Ovary (tissue), 9 donors: Measurements from ENCODE around the gene CWF19L1. TPM values are rescaled to one million over a fixed set of nuclear protein-coding genes. Genes with fewer than 3 reads are reported as not detected.

Source experiments
- DNase-seq, 5 donors: peaks; one replicate each; pipeline ENCODE4 v3.0.0-alpha.2; 2019 to 2020
- H3K27ac ChIP-seq, 2 donors: fragments of 200-600 bp; one replicate each; pipeline versions ENCODE4 v1.5.1 to v1.8.0; 2019 to 2022
- H3K27me3 ChIP-seq: fragments of 200-600 bp; one replicate; pipeline ENCODE4 v1.8.0; 2022
- H3K36me3 ChIP-seq: fragments of 200-600 bp; sonication (generic); one replicate; pipeline ENCODE4 v1.5.1; 2019
- H3K4me1 ChIP-seq: one replicate; pipeline ENCODE4 v1.8.1; 2013; ENCODE audit warnings: mild to moderate bottlenecking, moderate library complexity; ENCODE audit not compliant: insufficient read depth
- H3K4me3 ChIP-seq: fragments of 200-600 bp; sonication (generic); one replicate; pipeline ENCODE4 v1.5.1; 2017
- H3K9me3 ChIP-seq, 2 donors: fragments of 200-600 bp in 1 of 2; sonication (generic) in 1 of 2; one replicate each; pipeline versions ENCODE4 v1.5.1 to v1.8.1; 2013 to 2019; ENCODE audit warnings: mild to moderate bottlenecking in 1 of 2, moderate library complexity in 1 of 2
- EP300 ChIP-seq: sonication (generic); formaldehyde crosslinking; IDR thresholded peaks from one replicate; pipeline ENCODE4 v1.6.1; 2017; ENCODE audit warnings: antibody characterized with exemption
- POLR2A ChIP-seq: fragments of 450-650 bp; IDR thresholded peaks from one replicate; pipeline ENCODE4 v1.6.1; 2017; ENCODE audit warnings: antibody characterized with exemption, mild to moderate bottlenecking, moderate library complexity
- WGBS, 3 donors: extraction: QIAGEN DNeasy Blood & Tissue Kit in 1 of 3; methylation state at CpG; one replicate each; pipeline versions ENCODE4 v1.1.5 to v1.1.7; 2013 to 2017; 5-methylcytosine and 5-hydroxymethylcytosine counted together
- intact Hi-C, 4 donors: fragments of 100-400 bp; cut with DNase I; formaldehyde crosslinking; loops; one replicate each; pipeline versions ENCODE4 v1.11.0 to v1.15.1; 2022 to 2023
- polyA plus RNA-seq, 2 donors: library from polyadenylated mRNA; stranded (reverse); fragments of 200-250 nt in 1 of 2; fragments of 350-450 nt in 1 of 2; fragmentation: Illumina TruSeq in 1 of 2; extraction: RNeasy Lipid Tissue Mini Kit (QIAGEN cat#74804) in 1 of 2; gene quantifications; one replicate each; pipeline ENCODE4 v1.2.3, GENCODE V29; 2013 to 2014
- small RNA-seq: library from RNA; depleted of rRNA; stranded (forward); fragments of <200 nt; gene quantifications from one replicate; pipeline ENCODE3, GENCODE V24; 2016
- total RNA-seq, 7 donors: library from RNA; depleted of rRNA in 2 of 7; stranded (reverse); fragments of >200 nt in 2 of 7; fragmentation: NEBNext Ultra II Directional in 3 of 7; extraction: Animal tissue kit (Norgen Biotek cat#: 25700) in 3 of 7; gene quantifications; one replicate each; pipeline versions ENCODE4 v1.1.0 to v1.2.4, GENCODE V29; 2016 to 2023
- TF ChIP-seq, protein P1 (sequence below), 3 donors: fragments of 450-650 bp in 2 of 3; fragments of 200-600 bp in 1 of 3; IDR thresholded peaks; one replicate each; pipeline versions ENCODE4 v1.5.1 to v1.8.0; 2016 to 2022; ENCODE audit warnings: antibody characterized with exemption in 3 of 3, mild to moderate bottlenecking in 1 of 3
- donor health status: DM: no; HTN: no; CAD: no; lungs with moderate emphysema.
- donor health status: DM: no; HTN: no; CAD: no.
- donor health status: Bipolar disorder and iron deficiency.
- donor health status: DM: yes; HTN: yes; CAD: no.
- donor health status: DM: no; HTN: no; CAD: no.
- donor health status: DM: yes; HTN: yes; CAD: no.

CWF19L1 gene
- total and polyA plus RNA-seq, 9 donors: 17.1 to 24.6 (median 20.5) TPM

DNA sequence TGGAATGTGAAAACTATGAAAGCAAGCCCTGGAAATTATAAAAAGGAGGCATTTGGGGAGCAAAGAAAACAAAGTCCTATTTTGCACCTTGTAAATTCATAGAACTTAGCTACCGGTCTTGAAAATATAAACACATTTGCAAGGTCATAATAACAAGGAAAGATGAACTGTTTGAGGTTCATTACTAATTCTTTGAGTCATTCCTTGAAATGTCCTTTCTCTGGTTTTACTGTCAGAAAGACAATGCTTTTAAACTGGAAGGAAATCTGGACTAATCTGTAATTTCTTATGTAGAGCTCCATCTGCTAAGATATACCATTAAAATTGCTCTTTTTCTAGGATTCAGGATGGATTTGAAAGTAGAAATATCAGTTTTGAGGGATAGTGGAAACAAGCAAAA is 83.0 kb downstream of the CWF19L1 start:
- 11 to 40% (median 11%) methylated on average over 1 of the region's 1 CpG for WGBS, 3 donors
- TF ChIP-seq, protein P1, sequence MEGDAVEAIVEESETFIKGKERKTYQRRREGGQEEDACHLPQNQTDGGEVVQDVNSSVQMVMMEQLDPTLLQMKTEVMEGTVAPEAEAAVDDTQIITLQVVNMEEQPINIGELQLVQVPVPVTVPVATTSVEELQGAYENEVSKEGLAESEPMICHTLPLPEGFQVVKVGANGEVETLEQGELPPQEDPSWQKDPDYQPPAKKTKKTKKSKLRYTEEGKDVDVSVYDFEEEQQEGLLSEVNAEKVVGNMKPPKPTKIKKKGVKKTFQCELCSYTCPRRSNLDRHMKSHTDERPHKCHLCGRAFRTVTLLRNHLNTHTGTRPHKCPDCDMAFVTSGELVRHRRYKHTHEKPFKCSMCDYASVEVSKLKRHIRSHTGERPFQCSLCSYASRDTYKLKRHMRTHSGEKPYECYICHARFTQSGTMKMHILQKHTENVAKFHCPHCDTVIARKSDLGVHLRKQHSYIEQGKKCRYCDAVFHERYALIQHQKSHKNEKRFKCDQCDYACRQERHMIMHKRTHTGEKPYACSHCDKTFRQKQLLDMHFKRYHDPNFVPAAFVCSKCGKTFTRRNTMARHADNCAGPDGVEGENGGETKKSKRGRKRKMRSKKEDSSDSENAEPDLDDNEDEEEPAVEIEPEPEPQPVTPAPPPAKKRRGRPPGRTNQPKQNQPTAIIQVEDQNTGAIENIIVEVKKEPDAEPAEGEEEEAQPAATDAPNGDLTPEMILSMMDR (IDR thresholded peaks at IDR 0.05): no peak
- no peak for TF ChIP-seq EP300
- Histone ChIP-seq H3K36me3 (no peaks in the 10 kb centered on the region), H3K9me3 (no peaks in the 10 kb centered on the region), H3K27ac (no peak overlapping the region), H3K4me3 (peak overlapping the region; percentile 81), H3K27me3 (no peaks in the 10 kb centered on the region), H3K4me1 (peaks cover 4% of the 10 kb centered on the region)
- DNase-seq: no peak
- intact Hi-C loops: no loop called here

DNA sequence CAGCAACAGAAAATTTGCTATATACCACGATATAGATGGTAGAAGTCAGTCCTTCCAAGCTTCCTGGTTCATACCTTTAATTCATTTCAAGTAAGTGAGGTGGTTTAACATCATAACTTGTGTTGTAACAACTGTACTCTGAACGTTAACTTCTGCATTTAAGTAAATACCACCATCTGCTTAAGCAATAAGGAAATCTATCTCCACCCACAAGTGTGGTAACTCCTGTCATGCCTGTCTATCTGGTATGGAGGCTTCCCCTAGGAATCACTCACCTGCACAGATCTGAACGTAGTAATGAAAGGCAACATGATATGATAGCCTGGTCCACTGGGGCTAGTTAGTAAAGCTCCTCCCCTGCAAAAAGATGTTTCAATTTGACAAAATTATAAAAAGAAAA is 84.0 kb downstream of the CWF19L1 start:
- no peak overlapping the region for H3K27ac ChIP-seq
- intact Hi-C loops: no loop called here
- no peak for DNase-seq
- no peaks in the 10 kb centered on the region for H3K9me3 ChIP-seq
- H3K4me1 ChIP-seq: peaks cover 4% of the 10 kb centered on the region
- no peaks in the 10 kb centered on the region for H3K36me3 ChIP-seq
- WGBS, 3 donors: 68 to 74% (median 73%) methylated on average over 3 of the region's 3 CpGs
- no peak overlapping the region for H3K4me3 ChIP-seq
- no peak for TF ChIP-seq EP300
- TF ChIP-seq, protein P1 (IDR thresholded peaks at IDR 0.05): no peak
- H3K27me3 ChIP-seq: no peaks in the 10 kb centered on the region

DNA sequence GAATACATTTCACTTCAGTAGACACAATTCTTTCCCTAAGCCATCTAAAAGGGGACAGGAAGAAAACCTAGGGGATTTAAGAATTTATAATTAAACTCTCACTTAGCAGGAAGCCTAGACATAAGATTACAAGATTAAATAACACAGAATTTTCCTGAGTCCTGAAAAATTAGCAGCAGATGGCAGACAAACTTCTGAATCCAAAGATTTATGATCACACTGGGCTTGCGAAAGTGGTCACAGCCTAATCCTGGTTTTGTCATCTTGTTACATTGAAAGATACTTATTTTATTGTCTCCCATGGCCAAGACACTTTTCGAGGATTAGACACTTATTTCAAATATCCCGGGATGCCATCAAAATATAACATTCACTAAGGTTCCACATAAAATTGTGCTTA is 84.5 kb downstream of the CWF19L1 start:
- Histone ChIP-seq H3K27me3 (no peaks in the 10 kb centered on the region), H3K9me3 (no peaks in the 10 kb centered on the region), H3K27ac (no peak overlapping the region), H3K4me1 (peaks cover 4% of the 10 kb centered on the region), H3K36me3 (no peaks in the 10 kb centered on the region), H3K4me3 (no peak overlapping the region)
- DNase-seq: no peak
- WGBS, 3 donors: 90 to 95% (median 93%) methylated on average over 3 of the region's 3 CpGs
- TF ChIP-seq POLR2A: no peak
- TF ChIP-seq EP300: no peak
- TF ChIP-seq, protein P1 (IDR thresholded peaks at IDR 0.05): no peak
- intact Hi-C loops: no loop called here

Small RNA genes lying within 50 kb of the gene (small RNA-seq; reads per million reads assigned to genes)
- gene RNU6-422P (not detected), gene SNORA12 (21.4 reads per million, percentile 87 among the genes with 10 or more reads in this experiment)

Other genes starting within 250 kb of the CWF19L1 start
- not detected for gene CPN1, start 185.8 kb downstream of the CWF19L1 start, total RNA-seq
- gene CPN1, start 185.8 kb downstream of the CWF19L1 start, polyA plus RNA-seq: not detected
- gene ERLIN1, start 81.6 kb downstream of the CWF19L1 start, total RNA-seq: 10 to 100 TPM; 10.7 to 26.5 (median 24.6) TPM
- gene ERLIN1, start 81.6 kb downstream of the CWF19L1 start, polyA plus RNA-seq: 10 to 100 TPM; 17.9 to 55.2 TPM
- gene CHUK, start 38.0 kb downstream of the CWF19L1 start, total RNA-seq: 10 to 100 TPM; 11.3 to 18.6 (median 13.4) TPM
- 10 to 100 TPM in 1 of 2 donors, 1 to 10 TPM in 1; 7.0 to 11.4 TPM for gene CHUK, start 38.0 kb downstream of the CWF19L1 start, polyA plus RNA-seq
- gene BLOC1S2, start 19.0 kb upstream of the CWF19L1 start, total RNA-seq: 10 to 100 TPM; 14.4 to 34.4 (median 24.6) TPM
- 10 to 100 TPM; 22.5 to 24.7 TPM for gene BLOC1S2, start 19.0 kb upstream of the CWF19L1 start, polyA plus RNA-seq
- 1 to 10 TPM in 1 of 7 donors, not detected in 6; 2.2 TPM for gene PKD2L1, start 62.6 kb upstream of the CWF19L1 start, total RNA-seq
- 1 to 10 TPM in 1 of 2 donors, under 1 TPM in 1; 0.02 to 2.5 TPM for gene PKD2L1, start 62.6 kb upstream of the CWF19L1 start, polyA plus RNA-seq
- 100 to 1,000 TPM in 2 of 7 donors, 10 to 100 TPM in 5; 21.6 to 302 (median 72.7) TPM for gene SCD, start 79.6 kb upstream of the CWF19L1 start, total RNA-seq
- gene SCD, start 79.6 kb upstream of the CWF19L1 start, polyA plus RNA-seq: 100 to 1,000 TPM in 1 of 2 donors, 10 to 100 TPM in 1; 21.1 to 274 TPM
- under 1 TPM in 3 of 7 donors, not detected in 4; 0.13 to 0.36 (median 0.34) TPM for gene WNT8B, start 195.4 kb upstream of the CWF19L1 start, total RNA-seq
- gene WNT8B, start 195.4 kb upstream of the CWF19L1 start, polyA plus RNA-seq: under 1 TPM in 1 of 2 donors, not detected in 1; 0.06 TPM